Activated CD8-positive, alpha-beta T cell treated with anti-CD3 and anti-CD28 coated beads for 36 hours (primary cell): ENCODE results near the gene KRT8. TPM values are rescaled to one million over a fixed set of nuclear protein-coding genes. Genes with fewer than 3 reads are reported as not detected.

ENCODE experiments used
- ATAC-seq: fragments of 200-7000 bp; cut with Tn5 transposase; one replicate; pipeline ENCODE4 v1.10.0; 2021; ENCODE audit warnings: mild to moderate bottlenecking, moderate library complexity
- CTCF ChIA-PET: fragments of 350-600 bp; sonication (Branson Sonifier 250); formaldehyde crosslinking; loops from one replicate; lab custom pipeline; 2021; ENCODE audit warnings: antibody characterized with exemption; lab: Charles Lee
- POLR2A ChIA-PET: fragments of 350-600 bp; sonication (Branson Sonifier 250); formaldehyde crosslinking; loops from one replicate; lab custom pipeline; 2021; ENCODE audit warnings: antibody characterized with exemption; lab: Charles Lee
- DNase-seq: peaks from one replicate; pipeline ENCODE4 v3.0.0-alpha.2; 2020
- H3K27ac Mint-ChIP-seq: one replicate; pipeline ENCODE4 v1.8.0; 2021; ENCODE audit warnings: mild to moderate bottlenecking, mixed read lengths
- H3K27me3 Mint-ChIP-seq: one replicate; pipeline ENCODE4 v1.8.0; 2021; ENCODE audit warnings: mixed read lengths
- H3K36me3 Mint-ChIP-seq: one replicate; pipeline ENCODE4 v1.8.0; 2021; ENCODE audit warnings: low read depth, mixed read lengths
- H3K4me1 Mint-ChIP-seq: one replicate; pipeline ENCODE4 v1.8.0; 2021; ENCODE audit warnings: low read depth, mixed read lengths
- H3K4me3 Mint-ChIP-seq: one replicate; pipeline ENCODE4 v1.8.0; 2021; ENCODE audit warnings: mild to moderate bottlenecking, moderate library complexity, mixed read lengths
- H3K9me3 Mint-ChIP-seq: one replicate; pipeline ENCODE4 v1.8.0; 2021; ENCODE audit warnings: mixed read lengths
- intact Hi-C: fragments of 100-400 bp; cut with micrococcal nuclease; formaldehyde crosslinking; loops from one replicate; pipeline ENCODE4 v1.10.0; 2022
- total RNA-seq, 2 experiments: library from RNA; stranded (reverse); gene quantifications; one replicate each; pipeline ENCODE4 v1.2.3, GENCODE V29; 2021
- TF ChIP-seq, protein P1 (sequence below): fragments of 200-600 bp; IDR thresholded peaks from one replicate; pipeline ENCODE4 v1.8.0; 2022; ENCODE audit warnings: antibody characterized with exemption, mild to moderate bottlenecking

The KRT8 gene
- total RNA-seq, 2 experiments from 2014 or later = 0.29 to 0.40 TPM

DNA sequence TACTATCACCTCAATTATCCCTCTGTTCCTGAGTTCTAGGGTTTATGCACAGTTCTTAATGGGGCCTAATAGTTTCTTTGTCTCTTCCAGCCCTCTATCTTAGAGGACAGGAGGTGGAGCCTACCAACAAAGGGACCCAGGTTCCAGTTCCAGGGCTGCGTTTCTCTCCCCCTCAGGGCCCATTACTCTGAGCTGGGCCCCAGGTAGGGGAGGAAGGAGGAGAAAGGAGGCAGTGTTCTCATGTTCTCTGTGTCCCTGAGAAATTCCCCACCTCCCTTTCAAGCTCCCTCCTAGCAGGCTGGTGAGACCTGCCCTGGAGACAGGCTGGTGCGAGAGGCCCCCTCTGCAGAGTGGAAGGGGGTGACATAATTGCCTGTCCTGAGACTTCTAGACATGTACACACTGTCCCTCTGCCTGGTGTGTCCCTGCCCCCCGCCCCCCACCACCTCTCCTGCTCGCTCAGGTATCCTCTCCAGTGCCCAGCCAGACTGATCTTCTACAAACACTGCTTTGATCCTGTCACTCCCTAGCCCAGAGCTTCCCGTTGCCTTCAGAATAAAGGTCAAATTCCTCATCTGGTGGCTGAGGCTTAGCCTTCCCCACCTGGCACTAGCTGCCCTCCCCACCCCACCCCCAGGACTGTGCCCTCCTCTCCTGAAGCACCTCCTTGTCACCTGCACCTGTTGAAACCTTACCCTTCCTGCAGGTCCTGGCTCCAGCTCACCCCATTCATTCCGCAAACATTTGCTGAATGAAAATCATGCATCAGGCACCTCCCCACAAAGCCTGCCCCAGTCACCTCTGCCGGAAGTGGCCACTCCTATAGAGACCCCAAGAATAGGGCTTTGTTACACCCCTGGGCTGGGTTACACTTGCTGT is 21.1 kb upstream of the KRT8 start:
- POLR2A ChIA-PET = no interaction called here
- Mint-ChIP-seq H3K4me1 (peaks cover 6% of the 10 kb centered on the region), H3K36me3 (no peaks in the 10 kb centered on the region), H3K4me3 (no peak overlapping the region), H3K27me3 (peaks cover 4% of the 10 kb centered on the region), H3K27ac (no peak overlapping the region), H3K9me3 (no peaks in the 10 kb centered on the region)
- DNase-seq (no peak), ATAC-seq (no peak)
- CTCF ChIA-PET = interaction anchor here (1.3 to 9.1 kb wide), 3 partner anchors 10 to 55 kb away, joined by 4 to 52 read pairs (median 8); no protein-coding TSS in a partner anchor
- intact Hi-C loops = no loop called here
- TF ChIP-seq, protein P1, sequence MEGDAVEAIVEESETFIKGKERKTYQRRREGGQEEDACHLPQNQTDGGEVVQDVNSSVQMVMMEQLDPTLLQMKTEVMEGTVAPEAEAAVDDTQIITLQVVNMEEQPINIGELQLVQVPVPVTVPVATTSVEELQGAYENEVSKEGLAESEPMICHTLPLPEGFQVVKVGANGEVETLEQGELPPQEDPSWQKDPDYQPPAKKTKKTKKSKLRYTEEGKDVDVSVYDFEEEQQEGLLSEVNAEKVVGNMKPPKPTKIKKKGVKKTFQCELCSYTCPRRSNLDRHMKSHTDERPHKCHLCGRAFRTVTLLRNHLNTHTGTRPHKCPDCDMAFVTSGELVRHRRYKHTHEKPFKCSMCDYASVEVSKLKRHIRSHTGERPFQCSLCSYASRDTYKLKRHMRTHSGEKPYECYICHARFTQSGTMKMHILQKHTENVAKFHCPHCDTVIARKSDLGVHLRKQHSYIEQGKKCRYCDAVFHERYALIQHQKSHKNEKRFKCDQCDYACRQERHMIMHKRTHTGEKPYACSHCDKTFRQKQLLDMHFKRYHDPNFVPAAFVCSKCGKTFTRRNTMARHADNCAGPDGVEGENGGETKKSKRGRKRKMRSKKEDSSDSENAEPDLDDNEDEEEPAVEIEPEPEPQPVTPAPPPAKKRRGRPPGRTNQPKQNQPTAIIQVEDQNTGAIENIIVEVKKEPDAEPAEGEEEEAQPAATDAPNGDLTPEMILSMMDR = no peak

DNA sequence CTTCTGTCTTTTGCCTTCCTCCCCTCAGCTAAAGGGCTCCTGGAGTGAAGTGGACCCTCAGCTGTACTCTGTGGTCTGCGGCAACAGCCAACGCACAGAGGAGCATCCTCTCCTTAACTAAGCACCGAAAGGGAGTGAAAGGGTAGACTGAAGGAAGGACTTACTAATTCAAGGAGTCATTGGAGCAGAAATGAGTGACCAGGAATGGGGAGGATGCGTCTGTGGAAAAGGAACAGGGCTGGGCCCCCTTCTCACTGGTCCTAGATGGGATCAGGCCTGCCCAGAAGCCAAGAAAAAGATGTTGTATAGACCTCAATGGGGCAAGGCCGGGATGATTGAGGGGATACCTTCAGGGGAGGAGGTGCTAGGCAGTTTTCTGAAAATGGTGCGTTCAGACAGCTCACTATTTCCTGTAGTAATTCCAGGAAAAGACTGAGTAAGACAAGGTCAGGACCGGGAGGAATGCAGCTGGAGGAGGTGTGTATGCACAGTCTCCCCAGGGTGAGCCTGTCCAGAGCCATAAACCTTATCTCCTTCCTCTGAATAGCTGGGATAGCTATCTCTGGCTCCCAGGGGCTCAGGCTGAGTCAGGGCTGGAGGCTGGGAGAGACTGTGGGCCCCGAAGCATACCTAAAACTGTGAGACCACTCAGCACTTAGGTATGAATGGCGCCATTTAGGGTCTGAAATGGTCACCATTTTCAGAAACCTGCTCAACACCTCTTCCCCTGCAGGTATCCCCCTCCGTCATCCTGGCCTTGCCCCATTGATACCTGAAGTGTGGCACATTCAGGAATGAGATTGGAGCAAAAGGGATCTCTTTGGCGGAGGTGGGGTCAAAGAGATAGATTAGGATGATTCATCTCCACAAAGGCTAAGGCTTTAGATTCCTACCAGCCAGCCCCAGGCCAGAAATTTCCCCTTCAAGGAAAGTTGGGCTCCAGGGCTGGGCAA is 20.2 kb upstream of the KRT8 start:
- H3K36me3 Mint-ChIP-seq = no peaks in the 10 kb centered on the region
- H3K4me3 Mint-ChIP-seq = no peak overlapping the region
- POLR2A ChIA-PET = no interaction called here
- no peak for ATAC-seq
- no peaks in the 10 kb centered on the region for H3K9me3 Mint-ChIP-seq
- peaks cover 6% of the 10 kb centered on the region for H3K4me1 Mint-ChIP-seq
- TF ChIP-seq, protein P1 = no peak
- CTCF ChIA-PET = interaction anchor here (0.6 to 9.1 kb wide), 3 partner anchors 9 to 1455 kb away, joined by 4 to 52 read pairs (median 5); no protein-coding TSS in a partner anchor
- DNase-seq = no peak
- H3K27me3 Mint-ChIP-seq = peaks cover 2% of the 10 kb centered on the region
- no peak overlapping the region for H3K27ac Mint-ChIP-seq
- intact Hi-C loops = no loop called here

DNA sequence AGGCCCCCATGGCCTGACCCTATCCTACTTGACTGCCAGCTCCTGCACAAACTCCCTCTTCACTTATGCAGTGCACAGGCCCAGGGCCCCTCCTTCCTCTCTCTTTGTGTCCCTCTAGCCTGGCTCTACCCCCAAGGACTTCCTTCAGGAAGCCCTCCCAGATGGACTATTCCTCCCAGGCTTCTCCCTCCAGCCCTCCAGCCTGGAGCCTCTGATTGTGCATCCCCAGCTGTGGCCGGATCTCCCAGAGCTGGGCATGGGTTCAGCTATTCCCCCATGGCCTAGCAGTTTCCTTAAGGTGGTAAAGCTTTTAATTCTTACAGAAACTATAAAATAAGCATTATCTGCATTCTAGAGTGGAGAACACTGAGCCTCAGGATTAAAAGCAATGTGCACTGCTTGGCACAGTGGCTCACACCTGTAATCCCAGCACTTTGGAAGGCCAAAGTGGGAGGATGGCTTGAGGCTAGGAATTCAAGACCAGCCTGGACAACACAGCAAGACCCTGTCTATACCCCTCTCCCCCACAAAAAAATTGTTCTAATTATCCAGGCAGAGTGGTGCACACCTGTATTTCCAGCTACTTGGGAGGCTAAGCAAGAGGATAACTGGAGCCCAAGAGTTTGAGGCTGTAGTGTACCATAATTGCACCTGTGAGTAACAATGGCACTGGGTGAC is 16.8 kb upstream of the KRT8 start:
- ChIA-PET CTCF (interaction anchor here (1.3 to 9.1 kb wide), 3 partner anchors 37 to 44 kb away, joined by 3 to 52 read pairs (median 7); no protein-coding TSS in a partner anchor), POLR2A (no interaction called here)
- Mint-ChIP-seq H3K4me3 (no peak overlapping the region), H3K27ac (no peak overlapping the region), H3K4me1 (peaks cover 6% of the 10 kb centered on the region), H3K9me3 (no peaks in the 10 kb centered on the region), H3K27me3 (no peaks in the 10 kb centered on the region), H3K36me3 (no peaks in the 10 kb centered on the region)
- ATAC-seq (no peak), DNase-seq (no peak)
- intact Hi-C loops = no loop called here
- TF ChIP-seq, protein P1 = no peak

DNA sequence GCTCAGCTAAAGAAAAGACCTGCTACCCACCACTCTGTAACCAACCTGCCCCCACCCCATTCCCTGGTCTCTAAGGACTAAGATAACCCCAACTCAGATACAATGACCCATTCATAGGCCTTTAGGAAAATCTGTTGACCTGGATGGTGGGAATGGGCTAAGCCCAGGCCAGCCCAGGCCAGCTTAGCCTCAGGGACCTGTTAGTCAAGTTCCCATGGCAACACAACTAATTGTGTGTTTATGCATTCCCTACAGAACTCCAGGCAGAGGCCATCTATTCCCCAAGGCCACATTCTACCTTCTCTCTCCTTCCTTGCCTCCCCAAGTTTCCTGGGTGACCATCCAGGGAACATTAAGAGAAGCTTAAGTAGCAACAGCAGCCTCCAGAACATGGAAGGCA is 16.1 kb upstream of the KRT8 start:
- Mint-ChIP-seq H3K27ac (no peak overlapping the region), H3K9me3 (no peaks in the 10 kb centered on the region), H3K27me3 (no peaks in the 10 kb centered on the region), H3K4me1 (peaks cover 6% of the 10 kb centered on the region), H3K4me3 (no peak overlapping the region), H3K36me3 (no peaks in the 10 kb centered on the region)
- POLR2A ChIA-PET = no interaction called here
- TF ChIP-seq, protein P1 = no peak
- intact Hi-C loops = no loop called here
- ATAC-seq (no peak), DNase-seq (no peak)
- CTCF ChIA-PET = interaction anchor here (1.0 to 9.1 kb wide), 4 partner anchors 36 to 59 kb away, joined by 3 to 52 read pairs (median 6); no protein-coding TSS in a partner anchor
